GM18505 (cell line): ENCODE results near the gene IFNA4.
"Not testable (repeated sequence)": the region's sequence is repeated elsewhere in the genome, so short reads cannot be mapped to it uniquely, and the experiment has no call there.

Source experiments
- ATAC-seq: cut with Tn5 transposase; IDR thresholded peaks from one replicate; pipeline ENCODE4 v1.9.1; 2021; ENCODE audit not compliant: unreplicated experiment
- POLR2A ChIP-seq: IDR thresholded peaks from 4 replicates; pipeline ENCODE4 v1.6.1; 2011; ENCODE audit warnings: borderline replicate concordance; ENCODE audit not compliant: insufficient read depth, insufficient read length; ENCODE audit errors: extremely low read depth

The IFNA4 gene

DNA sequence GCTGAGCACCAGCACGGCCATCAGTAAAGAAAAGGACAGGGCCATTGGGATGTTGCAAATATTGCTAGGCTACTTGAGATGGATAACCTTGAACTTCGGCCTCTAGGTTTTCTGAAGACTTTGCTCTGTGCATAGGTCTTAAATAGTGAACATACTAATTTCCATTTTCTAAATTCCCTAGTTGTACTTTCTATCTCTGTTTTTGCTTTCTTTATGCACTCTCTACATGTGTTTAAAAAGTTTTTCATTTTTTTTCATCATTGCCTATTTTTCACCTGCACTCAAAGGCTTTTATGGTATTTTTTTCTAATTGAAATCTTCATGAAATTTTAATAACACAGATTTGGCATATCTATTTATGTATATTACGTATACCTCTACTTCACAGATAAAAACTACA is at the start of gene IFNA4:
Gene IFNA4 (minus strand): TSS at position 101 of the 400 bp plus-strand sequence. CDS start 56 bp downstream, at position 45.
- not testable (repeated sequence) for ATAC-seq

DNA sequence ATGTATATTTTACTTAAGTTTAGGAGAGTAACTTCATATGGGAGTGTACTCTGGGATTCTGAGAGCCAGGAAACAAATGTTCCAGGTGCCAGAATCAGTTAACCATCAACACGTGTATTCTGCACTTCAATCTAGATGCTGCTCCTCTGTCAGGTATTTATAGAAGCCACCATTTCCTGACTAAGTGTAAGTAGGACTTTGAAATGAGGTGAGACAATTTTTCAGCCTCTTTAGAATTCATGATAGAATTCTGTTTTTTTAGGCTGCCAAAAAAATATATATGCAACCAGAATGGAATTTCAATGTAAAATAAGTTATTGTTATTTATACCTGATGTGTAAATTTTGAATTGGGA is 49.0 kb upstream of the IFNA4 start:
- not testable (repeated sequence) for ATAC-seq

DNA sequence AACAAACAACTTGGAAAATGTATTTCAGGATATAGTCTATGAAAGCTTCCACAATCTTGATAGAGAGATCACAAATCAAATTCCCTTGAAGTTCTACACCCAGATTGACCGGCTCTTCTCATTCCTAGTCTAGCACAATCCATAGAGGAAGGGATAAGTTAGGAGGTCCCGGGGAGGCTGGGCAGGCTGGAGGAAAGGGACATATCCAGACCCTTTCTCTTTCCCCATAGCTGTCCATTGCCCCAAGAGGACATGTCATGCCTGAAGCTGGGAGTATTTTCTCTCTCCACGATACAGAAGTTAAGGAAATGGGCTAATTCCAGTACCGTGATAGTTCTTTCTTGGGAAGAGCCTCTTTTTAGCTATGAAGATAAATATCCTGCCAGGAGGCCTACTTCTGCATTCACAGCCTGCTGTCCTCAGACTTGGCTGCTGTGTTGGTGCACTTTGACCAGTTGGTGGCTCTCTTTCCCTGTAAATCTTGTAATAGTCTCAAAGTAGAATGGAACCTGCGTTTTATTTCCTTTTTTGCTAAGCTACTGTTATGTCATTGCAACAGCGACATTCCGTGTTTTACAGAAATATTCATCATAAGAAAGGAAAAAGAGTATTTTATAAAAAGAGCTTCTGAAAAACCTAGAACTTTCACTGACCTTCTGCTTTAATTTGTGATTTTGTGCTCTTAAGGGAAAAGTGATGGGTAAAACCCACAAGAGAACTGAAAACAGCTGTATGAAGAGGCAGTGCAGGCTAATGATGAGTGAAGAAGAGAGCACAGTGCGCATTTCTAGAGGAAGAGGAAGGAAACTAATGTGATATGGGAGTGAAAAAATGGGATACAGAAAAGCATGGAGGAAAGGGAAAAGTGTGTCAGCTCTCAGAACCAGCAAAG is 48.3 kb upstream of the IFNA4 start:
- peak; percentile 86 for ATAC-seq

DNA sequence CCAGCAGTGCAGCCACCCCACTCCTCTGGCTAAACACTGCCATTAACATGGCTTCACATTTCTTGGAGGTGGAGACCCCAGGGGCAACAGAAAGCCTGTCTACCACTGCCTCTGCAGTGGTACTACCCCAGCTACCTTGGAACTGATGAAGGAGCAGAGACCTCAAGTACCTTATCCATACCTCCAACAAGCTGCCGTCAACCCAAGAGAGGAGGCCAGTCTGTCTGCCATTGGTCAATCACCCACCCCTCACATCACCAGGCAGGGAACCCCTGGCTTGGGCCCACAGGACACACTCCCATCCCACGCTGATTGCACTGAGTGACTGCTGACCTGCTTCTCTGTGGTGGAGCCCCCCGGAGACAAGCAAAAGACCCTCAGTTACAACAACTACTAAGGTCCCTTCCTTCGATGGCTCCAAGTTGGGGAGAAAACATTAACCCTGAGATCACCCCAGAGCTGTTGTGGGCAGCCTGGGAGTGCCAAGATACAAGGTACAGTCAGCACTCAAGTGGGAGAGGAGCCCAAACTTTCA is 46.8 kb upstream of the IFNA4 start:
- no peak for TF ChIP-seq POLR2A
- ATAC-seq = no peak

DNA sequence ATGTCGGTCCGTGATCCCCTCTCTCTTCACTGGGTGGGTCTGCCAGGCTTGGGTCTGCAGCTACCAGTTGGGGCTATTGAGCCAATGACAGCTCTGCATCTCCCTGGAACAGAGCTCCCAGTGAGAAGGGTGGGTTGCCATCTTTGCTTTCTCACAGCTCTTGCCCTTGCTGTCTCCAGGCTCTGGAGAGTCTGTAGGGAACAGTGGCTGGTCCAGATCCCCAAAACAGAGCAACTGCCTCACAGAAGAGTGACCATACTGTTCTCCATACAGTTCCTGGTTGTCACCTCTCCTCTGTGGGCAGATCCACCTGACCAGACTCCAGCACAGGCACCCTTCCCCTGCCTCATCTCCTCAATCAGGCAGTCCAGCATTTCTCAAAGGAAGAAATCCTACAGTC is 45.9 kb upstream of the IFNA4 start:
- no peak for TF ChIP-seq POLR2A
- no peak for ATAC-seq

DNA sequence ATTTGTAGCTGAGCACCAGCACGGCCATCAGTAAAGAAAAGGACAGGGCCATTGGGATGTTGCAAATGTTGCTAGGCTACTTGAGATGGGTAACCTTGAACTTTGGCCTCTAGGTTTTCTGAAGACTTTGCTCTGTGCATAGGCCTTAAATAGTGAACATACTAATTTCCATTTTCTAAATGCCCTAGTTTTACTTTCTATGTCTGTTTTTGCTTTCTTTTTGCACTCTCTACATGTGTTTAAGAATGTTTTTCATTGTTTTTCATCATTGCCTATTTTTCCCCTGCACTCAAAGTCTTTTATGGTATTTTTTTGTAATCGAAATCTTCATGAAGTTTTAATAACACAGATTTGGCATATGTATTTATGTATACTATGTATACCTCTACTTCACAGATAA is 40.7 kb upstream of the IFNA4 start, which contains the start of gene IFNA17:
Gene IFNA17 (minus strand): TSS at position 101 of the 400 bp plus-strand sequence. CDS start 49 bp downstream, at position 52.
- no peak for ATAC-seq
- TF ChIP-seq POLR2A = no peak

DNA sequence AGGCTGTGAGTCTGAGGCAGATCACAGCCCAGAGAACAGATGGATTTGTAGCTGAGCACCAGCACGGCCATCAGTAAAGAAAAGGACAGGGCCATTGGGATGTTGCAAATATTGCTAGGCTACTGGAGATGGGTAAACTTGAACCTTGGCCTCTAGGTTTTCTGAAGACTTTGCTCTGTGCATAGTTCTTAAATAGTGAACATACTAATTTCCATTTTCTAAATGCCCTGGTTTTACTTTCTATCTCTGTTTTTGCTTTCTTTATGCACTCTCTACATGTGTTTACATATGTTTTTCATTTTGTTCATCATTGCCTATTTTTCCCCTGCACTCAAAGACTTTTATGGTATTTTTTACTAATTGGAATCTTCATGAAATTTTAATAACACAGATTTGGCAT is 29.8 kb upstream of the IFNA4 start, which contains the start of gene IFNA16:
Gene IFNA16 (minus strand): TSS at position 101 of the 400 bp plus-strand sequence. CDS start 6 bp downstream, at position 95.
- ATAC-seq = not testable (repeated sequence)

DNA sequence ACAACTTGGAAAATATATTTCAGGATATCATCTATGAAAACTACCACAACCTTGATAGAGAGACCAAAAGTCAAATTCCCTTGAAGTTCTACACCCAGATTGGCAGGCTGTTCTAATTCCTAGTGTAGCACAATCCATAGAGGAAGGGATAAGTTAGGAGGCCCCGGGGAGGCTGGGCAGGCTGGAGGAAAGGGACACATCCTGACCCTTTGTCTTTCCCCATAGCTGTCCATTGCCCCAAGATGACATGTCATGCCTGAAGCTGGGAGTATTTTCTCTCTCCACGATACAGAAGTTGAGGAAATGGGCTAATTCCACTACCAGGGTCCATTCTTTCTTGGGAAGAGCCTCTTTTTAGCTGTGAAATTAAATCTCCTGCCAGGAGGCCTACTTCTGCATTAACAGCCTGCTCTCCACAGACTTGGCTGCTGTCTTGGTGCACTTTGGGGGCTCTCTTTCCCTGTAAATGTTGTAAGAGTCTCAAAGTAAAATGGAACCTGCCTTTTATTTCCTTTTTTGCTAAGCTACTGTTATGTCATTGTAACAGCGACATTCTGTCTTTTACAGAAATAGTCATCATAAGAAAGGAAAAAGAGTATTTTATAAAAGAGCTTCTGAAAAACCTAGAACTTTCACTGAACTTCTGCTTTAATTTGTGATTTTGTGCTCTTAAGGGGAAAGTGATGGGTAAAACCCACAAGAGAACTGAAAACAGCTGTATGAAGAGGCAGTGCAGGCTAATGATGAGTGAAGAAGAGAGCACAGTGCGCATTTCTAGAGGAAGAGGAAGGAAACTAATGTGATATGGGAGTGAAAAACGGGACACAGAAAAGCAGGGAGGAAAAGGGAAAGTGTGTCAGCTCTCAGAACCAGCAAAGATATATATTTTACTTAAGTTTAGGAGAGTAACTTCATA is 26.3 kb upstream of the IFNA4 start:
- ATAC-seq = peak; percentile 70

DNA sequence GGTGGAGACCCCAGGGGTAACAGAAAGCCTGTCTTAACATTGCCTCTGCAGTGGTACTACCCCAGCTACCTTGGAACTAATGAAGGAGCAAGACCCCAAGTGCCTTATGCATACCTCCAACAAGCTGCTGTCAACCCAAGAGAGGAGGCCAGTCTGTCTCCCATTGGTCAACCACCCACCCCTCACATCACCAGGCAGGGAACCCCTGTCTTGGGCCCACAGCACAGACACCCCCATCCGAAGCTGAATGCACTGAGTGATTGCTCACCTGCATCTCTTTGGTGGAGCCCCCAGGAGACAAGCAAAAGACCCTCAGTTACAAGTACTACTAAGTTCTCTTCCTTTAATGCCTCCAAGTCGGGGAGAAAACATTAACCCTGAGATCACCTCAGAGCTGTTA is 24.8 kb upstream of the IFNA4 start:
- ATAC-seq = not testable (repeated sequence)

DNA sequence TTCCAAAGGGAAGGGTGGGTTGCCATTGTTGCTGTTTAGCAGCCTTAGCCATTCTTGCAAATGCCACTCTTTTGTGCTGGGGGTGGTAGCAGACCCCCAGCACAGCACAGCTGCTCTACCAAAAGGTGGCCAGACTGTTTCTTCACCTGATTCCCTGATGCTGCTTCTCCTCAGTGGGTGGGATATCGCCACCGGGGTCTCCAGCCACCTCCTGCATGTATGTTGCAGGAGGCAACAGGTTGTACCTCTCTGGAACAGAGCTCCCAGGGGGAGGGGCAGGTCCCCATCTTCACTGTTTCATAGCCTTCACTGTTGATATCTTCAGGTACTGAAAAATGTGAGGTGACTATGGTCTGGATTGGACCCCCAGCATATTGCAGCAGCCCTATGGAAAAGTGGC is 23.4 kb upstream of the IFNA4 start:
- not testable (repeated sequence) for ATAC-seq

DNA sequence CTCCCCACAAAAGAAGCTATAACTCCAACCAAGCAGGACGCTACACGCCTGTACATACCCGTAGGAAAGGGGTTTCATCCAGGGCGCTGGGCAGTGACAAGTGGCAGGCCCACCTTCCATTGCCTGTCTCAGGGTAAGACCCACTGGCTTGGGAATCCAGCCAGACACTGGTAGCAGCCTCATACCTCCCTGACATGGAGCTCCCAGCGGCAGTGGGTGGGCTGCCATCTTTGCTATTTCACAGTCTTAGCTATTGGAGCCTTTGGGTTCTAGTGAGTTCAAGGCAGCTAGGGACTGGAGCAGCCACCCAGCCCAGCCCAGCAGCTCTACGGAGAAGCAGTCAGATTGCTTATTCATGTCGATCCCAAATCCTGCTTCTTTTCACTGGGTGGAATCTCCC is 22.9 kb upstream of the IFNA4 start:
- TF ChIP-seq POLR2A = no peak
- no peak for ATAC-seq

DNA sequence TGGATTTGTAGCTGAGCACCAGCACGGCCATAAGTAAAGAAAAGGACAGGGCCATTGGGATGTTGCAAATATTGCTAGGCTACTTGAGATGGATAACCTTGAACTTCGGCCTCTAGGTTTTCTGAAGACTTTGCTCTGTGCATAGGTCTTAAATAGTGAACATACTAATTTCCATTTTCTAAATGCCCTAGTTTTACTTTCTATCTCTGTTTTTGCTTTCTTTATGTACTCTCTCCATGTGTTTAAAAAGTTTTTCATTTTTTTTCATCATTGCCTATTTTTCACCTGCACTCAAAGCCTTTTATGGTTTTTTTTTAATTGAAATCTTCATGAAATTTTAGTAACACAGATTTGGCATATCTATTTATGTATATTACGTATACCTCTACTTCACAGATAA is 19.7 kb upstream of the IFNA4 start, which contains the start of gene IFNA10:
Gene IFNA10 (minus strand): TSS at position 101 of the 400 bp plus-strand sequence. CDS start 46 bp downstream, at position 55.
- not testable (repeated sequence) for ATAC-seq

DNA sequence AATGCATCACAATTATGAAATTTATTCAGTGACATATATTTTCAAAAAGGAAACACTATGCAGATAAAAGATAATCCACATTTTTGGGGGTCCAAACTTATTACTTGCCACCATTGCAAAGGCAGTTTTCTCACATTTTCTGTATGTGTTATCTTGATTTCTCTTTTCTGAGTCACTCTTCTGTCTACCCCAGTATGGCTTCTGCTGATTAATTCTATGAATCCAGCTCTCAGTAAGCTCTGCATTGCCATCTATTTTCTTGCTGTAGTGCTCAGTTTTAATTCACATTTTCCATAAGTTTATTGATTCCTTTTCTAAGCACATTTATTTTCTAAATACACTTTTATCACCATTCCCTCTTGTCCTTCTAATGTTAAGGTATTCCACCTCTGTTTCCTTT is 17.8 kb upstream of the IFNA4 start:
- no peak for ATAC-seq
- no peak for TF ChIP-seq POLR2A

DNA sequence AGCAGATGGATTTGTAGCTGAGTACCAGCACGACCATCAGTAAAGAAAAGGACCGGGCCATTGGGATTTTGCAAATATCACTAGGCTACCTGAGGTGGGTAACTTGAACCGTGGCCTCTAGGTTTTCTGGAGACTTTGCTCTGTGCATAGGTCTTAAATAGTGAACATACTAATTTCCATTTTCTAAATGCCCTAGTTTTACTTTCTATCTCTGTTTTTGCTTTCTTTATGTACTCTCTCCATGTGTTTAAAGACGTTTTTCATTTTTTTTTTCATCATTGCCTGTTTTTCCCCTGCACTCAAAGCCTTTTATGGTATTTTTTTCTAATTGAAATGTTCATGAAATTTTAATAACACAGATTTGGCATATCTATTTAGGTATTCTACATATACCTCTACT is 14.7 kb upstream of the IFNA4 start, which contains the start of gene IFNA7:
Gene IFNA7 (minus strand): TSS at position 101 of the 400 bp plus-strand sequence. CDS start 40 bp downstream, at position 61.
- ATAC-seq = not testable (repeated sequence)

DNA sequence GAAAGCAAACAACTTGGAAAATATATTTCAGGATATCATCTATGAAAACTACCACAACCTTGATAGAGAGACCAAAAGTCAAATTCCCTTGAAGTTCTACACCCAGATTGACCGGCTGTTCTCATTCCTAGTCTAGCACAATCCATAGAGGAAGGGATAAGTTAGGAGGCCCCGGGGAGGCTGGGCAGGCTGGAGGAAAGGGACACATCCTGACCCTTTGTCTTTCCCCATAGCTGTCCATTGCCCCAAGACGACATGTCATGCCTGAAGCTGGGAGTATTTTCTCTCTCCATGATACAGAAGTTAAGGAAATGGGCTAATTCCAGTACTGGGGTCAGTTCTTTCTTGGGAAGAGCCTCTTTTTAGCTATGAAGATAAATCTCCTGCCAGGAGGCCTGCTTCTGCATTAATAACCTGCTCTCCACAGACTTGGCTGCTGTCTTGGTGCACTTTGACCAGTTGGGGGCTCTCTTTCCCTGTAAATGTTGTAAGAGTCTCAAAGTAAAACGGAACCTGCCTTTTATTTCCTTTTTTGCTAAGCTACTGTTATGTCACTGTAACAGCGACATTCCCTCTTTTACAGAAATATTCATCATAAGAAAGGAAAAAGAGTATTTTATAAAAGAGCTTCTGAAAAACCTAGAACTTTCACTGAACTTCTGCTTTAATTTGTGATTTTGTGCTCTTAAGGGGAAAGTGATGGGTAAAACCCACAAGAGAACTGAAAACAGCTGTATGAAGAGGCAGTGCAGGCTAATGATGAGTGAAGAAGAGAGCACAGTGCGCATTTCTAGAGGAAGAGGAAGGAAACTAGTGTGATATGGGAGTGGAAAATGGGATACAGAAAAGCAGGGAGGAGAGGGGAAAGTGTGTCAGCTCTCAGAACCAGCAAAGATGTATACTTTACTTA is 7.7 kb upstream of the IFNA4 start:
- peak; percentile 95 for ATAC-seq

DNA sequence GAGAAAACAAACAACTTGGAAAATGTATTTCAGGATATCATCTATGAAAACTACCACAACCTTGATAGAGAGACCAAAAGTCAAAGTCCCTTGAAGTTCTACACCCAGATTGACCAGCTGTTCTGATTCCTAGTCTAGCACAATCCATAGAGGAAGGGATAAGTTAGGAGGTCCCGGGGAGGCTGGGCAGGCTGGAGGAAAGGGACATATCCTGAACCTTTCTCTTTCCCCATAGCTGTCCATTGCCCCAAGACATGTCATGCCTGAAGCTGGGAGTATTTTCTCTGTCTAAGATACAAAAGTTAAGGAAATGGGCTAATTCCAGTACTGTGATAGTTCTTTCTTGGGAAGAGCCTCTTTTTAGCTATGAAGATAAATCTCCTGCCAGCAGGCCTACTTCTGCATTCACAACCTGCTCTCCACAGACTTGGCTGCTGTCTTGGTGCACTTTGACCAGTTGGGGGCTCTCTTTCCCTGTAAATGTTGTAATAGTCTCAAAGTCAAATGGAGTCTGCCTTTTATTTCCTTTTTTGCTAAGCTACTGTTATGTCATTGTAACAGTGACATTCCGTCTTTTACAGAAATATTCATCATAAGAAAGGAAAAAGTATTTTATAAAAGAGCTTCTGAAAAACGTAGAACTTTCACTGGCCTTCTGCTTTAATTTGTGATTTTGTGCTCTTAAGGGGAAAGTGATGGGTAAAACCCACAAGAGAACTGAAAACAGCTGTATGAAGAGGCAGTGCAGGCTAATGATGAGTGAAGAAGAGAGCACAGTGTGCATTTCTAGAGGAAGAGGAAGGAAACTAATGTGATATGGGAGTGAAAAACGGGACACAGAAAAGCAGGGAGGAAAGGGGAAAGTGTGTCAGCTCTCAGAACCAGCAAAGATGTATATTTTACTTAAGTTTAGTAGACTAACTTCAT is 4.3 kb downstream of the IFNA4 start:
- ATAC-seq = peak; percentile 94
